ENCODE results near the gene PLXNB2. TPM values are rescaled to one million over a fixed set of nuclear protein-coding genes. Genes with fewer than 3 reads are reported as not detected.

The PLXNB2 gene
- total RNA-seq, 3 donors from 2014 or later, result 232 to 318 (median 250) TPM

DNA sequence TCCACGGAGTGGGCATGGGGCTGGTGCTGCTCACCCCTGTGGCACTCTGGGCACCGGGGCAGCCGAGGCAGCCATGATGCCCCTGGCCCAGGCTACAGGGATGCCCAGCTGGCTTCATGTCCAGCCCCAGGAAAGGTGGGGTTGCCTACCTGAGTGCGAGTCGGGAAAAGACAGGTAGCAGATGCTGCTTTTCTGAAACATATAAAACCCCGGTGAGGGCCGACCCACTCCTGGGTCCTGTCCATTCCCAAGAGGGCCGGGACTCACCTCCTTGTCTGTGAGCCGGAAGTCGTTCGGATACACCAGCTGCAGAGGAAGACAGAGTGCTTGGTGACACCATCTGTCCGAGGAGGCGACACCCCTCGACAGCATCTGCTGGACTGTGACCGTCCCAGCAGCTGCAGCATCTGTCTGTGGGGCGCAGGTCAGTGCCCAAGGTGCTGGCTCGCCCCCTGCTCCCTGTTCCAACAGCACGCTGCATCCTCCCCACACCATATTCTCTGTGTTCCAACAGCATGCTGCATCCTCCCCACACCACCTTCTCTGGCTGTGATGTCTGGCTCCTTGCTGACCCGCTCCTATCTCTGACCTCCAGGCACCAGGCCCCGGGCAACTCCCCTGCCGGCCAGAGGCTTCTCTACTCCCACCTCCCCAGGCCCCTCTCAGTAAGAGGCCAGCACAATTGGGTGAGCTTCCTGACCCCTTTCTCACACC is 11.4 kb upstream of the PLXNB2 start:
- DNase-seq (peak in 1 of 3 donors; percentile 49), ATAC-seq (no peak)
- H3K4me1 ChIP-seq (ENCODE audit: low read depth), result peaks cover 12% of the 10 kb centered on the region
- H3K4me3 ChIP-seq, result no peak overlapping the region
- H3K9me3 ChIP-seq, result no peaks in the 10 kb centered on the region
- intact Hi-C loops (cut with DNase I, micrococcal nuclease), result no loop called here
- no peak for TF ChIP-seq CTCF (IDR thresholded peaks at IDR 0.05)
- no peaks in the 10 kb centered on the region for H3K36me3 ChIP-seq (ENCODE audit: low read depth)

- H3K36me3 ChIP-seq (ENCODE audit: low read depth), result no peaks in the 10 kb centered on the region
- ATAC-seq (no peak), DNase-seq (no peak)
- no peak for TF ChIP-seq CTCF (IDR thresholded peaks at IDR 0.05)
- H3K9me3 ChIP-seq, result no peaks in the 10 kb centered on the region
- intact Hi-C loops (cut with DNase I, micrococcal nuclease), result no loop called here
- H3K4me3 ChIP-seq, result no peak overlapping the region
- H3K4me1 ChIP-seq (ENCODE audit: low read depth), result peaks cover 12% of the 10 kb centered on the region
These were observed 10.9 kb upstream of the PLXNB2 start for GRCh38 chr22:50318356-50318697.

GRCh38 chr22:50317674-50318073 is 10.2 kb upstream of the PLXNB2 start:
- intact Hi-C loops (cut with DNase I, micrococcal nuclease), result no loop called here
- no peak for TF ChIP-seq CTCF (IDR thresholded peaks at IDR 0.05)
- no peak for ATAC-seq

DNA sequence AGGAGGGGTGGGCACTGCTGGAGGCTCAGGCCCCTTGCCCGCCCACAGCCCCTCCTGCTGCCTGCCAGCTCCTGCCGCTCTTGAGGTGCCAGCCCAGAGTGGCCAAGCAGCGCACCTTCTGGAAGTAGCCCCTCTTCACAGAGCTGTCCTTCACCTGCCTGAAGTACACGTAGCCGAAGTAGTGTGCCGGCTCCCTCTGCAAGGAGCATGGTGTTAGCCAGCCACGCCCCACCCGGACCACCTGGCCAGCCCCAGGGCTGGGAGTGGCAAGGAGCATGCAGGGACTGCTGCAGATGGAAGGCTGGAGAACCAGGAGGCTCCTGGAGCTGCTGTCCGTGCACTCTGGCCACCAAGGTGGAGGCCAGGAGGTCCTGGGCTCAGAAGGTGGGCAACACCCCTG is 9.7 kb upstream of the PLXNB2 start:
- TF ChIP-seq CTCF (IDR thresholded peaks at IDR 0.05), result no peak
- intact Hi-C loops (cut with DNase I, micrococcal nuclease), result no loop called here
- no peak for ATAC-seq
- no peak overlapping the region for H3K4me3 ChIP-seq
- peak in 1 of 3 donors; percentile 46 for DNase-seq
- H3K36me3 ChIP-seq (ENCODE audit: low read depth), result no peaks in the 10 kb centered on the region
- peaks cover 12% of the 10 kb centered on the region for H3K4me1 ChIP-seq (ENCODE audit: low read depth)
- H3K9me3 ChIP-seq, result no peaks in the 10 kb centered on the region

More at GRCh38 chr22:50317674-50318073, 10.2 kb upstream of the PLXNB2 start:
- H3K4me1 ChIP-seq (ENCODE audit: low read depth), result peaks cover 12% of the 10 kb centered on the region
- DNase-seq, result peak in 1 of 3 donors; percentile 51
- no peak overlapping the region for H3K4me3 ChIP-seq
- H3K9me3 ChIP-seq, result no peaks in the 10 kb centered on the region
- H3K36me3 ChIP-seq (ENCODE audit: low read depth), result no peaks in the 10 kb centered on the region

DNA sequence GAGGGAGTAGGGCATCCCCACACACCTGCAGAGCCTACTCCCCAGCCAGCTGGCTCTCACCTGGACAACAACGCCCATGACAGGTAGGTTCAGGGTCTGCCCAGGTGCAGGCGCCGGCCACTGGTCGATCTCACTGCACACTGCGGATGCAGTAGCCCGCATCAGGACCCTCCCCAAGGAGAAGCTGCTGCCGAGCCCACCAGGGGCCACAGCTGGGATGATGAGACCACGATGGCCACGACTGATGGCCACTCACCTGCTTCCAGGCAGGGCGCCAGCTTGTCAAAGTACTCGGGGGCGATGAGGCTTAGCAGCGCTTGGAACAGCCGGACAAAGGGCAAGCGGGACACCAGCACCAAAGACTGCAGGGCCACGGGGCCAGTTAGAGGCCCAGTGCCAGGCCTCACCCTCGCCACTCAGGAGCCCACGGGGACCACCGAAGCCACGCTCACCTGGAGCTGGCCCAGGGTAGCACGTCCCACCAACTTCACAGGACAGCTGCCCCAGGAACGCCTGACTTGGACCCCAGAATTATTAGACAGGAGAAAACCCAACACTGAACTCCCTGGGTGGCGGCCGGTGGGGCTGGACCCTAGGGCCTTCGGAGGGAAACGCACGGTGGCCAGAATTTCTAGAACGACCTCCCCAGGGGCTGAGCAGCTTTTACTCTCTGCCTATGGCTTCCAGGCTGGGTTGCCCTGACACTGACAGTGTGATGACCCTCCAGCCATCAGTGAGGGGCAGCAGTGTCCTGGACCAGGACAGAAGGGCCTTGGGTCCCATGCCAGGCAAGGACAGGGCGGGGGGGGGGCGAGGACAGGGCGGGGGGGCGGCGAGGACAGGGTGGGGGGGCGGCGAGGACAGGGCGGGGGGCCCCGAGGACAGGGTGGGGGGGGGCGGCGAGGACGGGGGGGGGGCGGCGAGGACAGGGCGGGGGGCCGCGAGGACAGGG is 8.9 kb upstream of the PLXNB2 start:
- peaks cover 12% of the 10 kb centered on the region for H3K4me1 ChIP-seq (ENCODE audit: low read depth)
- H3K36me3 ChIP-seq (ENCODE audit: low read depth), result no peaks in the 10 kb centered on the region
- DNase-seq, result peak in 1 of 3 donors; percentile 51
- ATAC-seq, result no peak
- H3K4me3 ChIP-seq, result no peak overlapping the region
- TF ChIP-seq CTCF (IDR thresholded peaks at IDR 0.05), result no peak
- intact Hi-C loops (cut with DNase I, micrococcal nuclease), result no loop called here
- H3K9me3 ChIP-seq, result no peaks in the 10 kb centered on the region

Data from mucosa of descending colon (tissue), 3 donors.